GM23248 (cell line): ENCODE measurements around the gene BST2. TPM values are rescaled to one million over a fixed set of nuclear protein-coding genes. Genes with fewer than 3 reads are reported as not detected.

Experiments used
- DNase-seq: peaks from one replicate; pipeline ENCODE4 v3.0.0-alpha.2; 2015
- H2AFZ ChIP-seq: fragments of 200-600 bp; sonication (generic); 2 replicates; pipeline ENCODE4 v1.6.1; 2016; ENCODE audit warnings: antibody characterized with exemption
- H3F3A ChIP-seq: fragments of 200-600 bp; sonication (generic); 2 replicates; pipeline ENCODE4 v1.6.1; 2016; ENCODE audit warnings: mild to moderate bottlenecking, antibody characterized with exemption, mixed run types; ENCODE audit not compliant: insufficient read depth
- H3K27ac ChIP-seq: fragments of 200-600 bp; sonication (generic); 2 replicates; pipeline ENCODE4 v1.5.1; 2016; ENCODE audit warnings: mild to moderate bottlenecking
- H3K27me3 ChIP-seq: fragments of 200-600 bp; sonication (generic); replicated peaks from 2 replicates; pipeline ENCODE4 v1.6.1; 2016; ENCODE audit warnings: mild to moderate bottlenecking; ENCODE audit not compliant: insufficient read depth
- H3K36me3 ChIP-seq: fragments of 200-600 bp; sonication (generic); 2 replicates; pipeline ENCODE4 v1.6.1; 2016; ENCODE audit warnings: low read depth, mild to moderate bottlenecking
- H3K4me1 ChIP-seq: fragments of 200-600 bp; sonication (generic); 2 replicates; pipeline ENCODE4 v1.6.1; 2016; ENCODE audit warnings: mild to moderate bottlenecking; ENCODE audit not compliant: insufficient read depth
- H3K4me2 ChIP-seq: fragments of 200-600 bp; sonication (generic); one replicate; pipeline ENCODE4 v1.6.1; 2016; ENCODE audit warnings: mild to moderate bottlenecking; ENCODE audit not compliant: unreplicated experiment
- H3K4me3 ChIP-seq: fragments of 200-600 bp; sonication (generic); 2 replicates; pipeline ENCODE4 v1.5.1; 2016; ENCODE audit warnings: mild to moderate bottlenecking
- H3K79me2 ChIP-seq: fragments of 200-600 bp; sonication (generic); 2 replicates; pipeline ENCODE4 v1.6.1; 2016; ENCODE audit warnings: mild to moderate bottlenecking; ENCODE audit not compliant: insufficient read depth
- H3K9ac ChIP-seq: fragments of 200-600 bp; sonication (generic); 2 replicates; pipeline ENCODE4 v1.6.1; 2016; ENCODE audit warnings: mild to moderate bottlenecking
- H3K9me2 ChIP-seq: fragments of 200-600 bp; sonication (generic); 2 replicates; pipeline ENCODE4 v1.6.1; 2016; ENCODE audit warnings: mixed run types, mild to moderate bottlenecking, moderate library complexity; ENCODE audit not compliant: insufficient read depth
- H3K9me3 ChIP-seq: fragments of 200-600 bp; sonication (generic); one replicate; pipeline ENCODE4 v1.6.1; 2017; ENCODE audit warnings: low read depth
- H4K20me1 ChIP-seq: fragments of 200-600 bp; sonication (generic); 2 replicates; pipeline ENCODE4 v1.6.0; 2016; ENCODE audit not compliant: insufficient read depth
- EZH2 ChIP-seq: fragments of 200-600 bp; sonication (generic); IDR thresholded peaks from 2 replicates; pipeline ENCODE4 v1.6.1; 2018; ENCODE audit warnings: antibody characterized with exemption, mild to moderate bottlenecking; ENCODE audit not compliant: insufficient read depth, poor library complexity, severe bottlenecking
- EZH2phosphoT487 ChIP-seq: fragments of 200-600 bp; sonication (generic); IDR thresholded peaks from 2 replicates; pipeline ENCODE4 v1.6.1; 2018; ENCODE audit warnings: antibody characterized with exemption, moderate library complexity, mild to moderate bottlenecking, low read depth; ENCODE audit not compliant: insufficient read depth
- WGBS, 2 experiments: methylation state at CpG; one replicate each; pipeline ENCODE4 v1.1.6; 2015 to 2017; ENCODE audit warnings: low lambda C conversion rate in 2 of 2, low coverage in 1 of 2; ENCODE audit errors: missing lambda C conversion rate in 2 of 2; 5-methylcytosine and 5-hydroxymethylcytosine counted together
- in situ Hi-C: fragments of 300-500 bp; cut with MboI; formaldehyde crosslinking; loops from 2 replicates; pipeline ENCODE4 v1.15.0; 2020
- polyA plus RNA-seq: library from polyadenylated mRNA; unstranded; fragments of >200 nt; fragmentation: Nextera tagmentation; extraction: Ambion mirVana; gene quantifications from 2 replicates; pipeline ENCODE4 v1.2.1, GENCODE V29; 2016
- total RNA-seq: library from RNA; depleted of rRNA; stranded (reverse); fragments of >200 nt; shearing (Covaris generic); gene quantifications from 2 replicates; pipeline ENCODE4 v1.2.3, GENCODE V29; 2014

The BST2 gene
- total and polyA plus RNA-seq, 2 experiments from 2014 or later = 0.75 TPM; not detected in 1

GRCh38 chr19:17436874-17437267, 31.4 kb upstream of the BST2 start:
- Histone ChIP-seq H3K4me2 (no peak overlapping the region), H3K9me3 (no peaks in the 10 kb centered on the region), H3F3A (peaks cover 7% of the 10 kb centered on the region), H3K9ac (no peak overlapping the region), H3K36me3 (no peaks in the 10 kb centered on the region), H4K20me1 (no peaks in the 10 kb centered on the region), H3K79me2 (no peaks in the 10 kb centered on the region), H3K4me1 (peaks cover 5% of the 10 kb centered on the region; the same call in 1 of the 2 replicates), H3K4me3 (no peak overlapping the region), H2AFZ (no peak overlapping the region), H3K27me3 (no peaks in the 10 kb centered on the region), H3K9me2 (no peaks in the 10 kb centered on the region), H3K27ac (no peak overlapping the region)
- WGBS, 2 experiments = 75 to 82% methylated on average over 7 of the region's 7 CpGs
- in situ Hi-C loops = no loop called here
- DNase-seq = no peak
- no peak for TF ChIP-seq EZH2phosphoT487
- TF ChIP-seq EZH2 = no peak

DNA sequence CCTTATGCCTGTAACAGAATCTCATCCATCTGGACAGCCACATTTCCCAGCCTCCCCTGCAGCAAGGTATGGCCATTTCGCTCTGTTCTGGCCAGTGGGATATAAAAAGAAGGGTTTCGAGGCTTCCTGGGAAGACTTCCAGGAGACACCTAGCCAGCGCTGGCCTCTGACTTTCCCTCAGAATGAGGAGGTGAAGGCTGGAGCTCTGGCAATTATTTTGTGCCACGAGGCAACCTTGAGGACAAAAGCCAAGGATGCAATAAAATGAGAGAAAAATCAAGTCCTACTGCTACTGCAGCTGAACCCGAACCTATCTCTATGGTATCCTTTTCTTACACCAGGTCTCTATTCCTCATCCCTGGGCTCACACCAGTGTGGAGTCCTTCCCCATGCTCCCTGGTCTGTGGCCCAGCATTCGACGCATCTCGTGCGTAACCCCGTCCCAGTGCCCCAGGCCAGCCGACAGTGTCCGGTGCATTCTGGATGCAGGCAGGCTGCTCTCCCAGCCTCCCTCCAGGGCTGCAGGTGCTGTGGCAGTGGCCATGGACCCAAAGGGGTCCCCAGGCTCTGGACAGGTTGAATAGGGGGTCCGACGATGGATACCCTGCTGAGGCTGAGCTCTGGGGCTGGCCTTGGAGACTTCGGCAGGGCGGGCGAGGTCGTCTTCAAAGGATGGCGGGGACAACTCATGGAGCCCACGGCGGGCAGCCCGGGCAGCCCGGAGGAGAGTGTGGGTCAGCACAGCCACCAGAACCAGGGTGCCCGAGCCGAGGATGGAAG, 30.9 kb upstream of the BST2 start:
- H4K20me1 ChIP-seq = no peaks in the 10 kb centered on the region
- H3K4me2 ChIP-seq = no peak overlapping the region
- TF ChIP-seq EZH2phosphoT487 = no peak
- no peak for TF ChIP-seq EZH2
- H3F3A ChIP-seq = peaks cover 1% of the 10 kb centered on the region; the same call in 1 of the 2 replicates
- no peaks in the 10 kb centered on the region for H3K27me3 ChIP-seq
- no peaks in the 10 kb centered on the region for H3K9me2 ChIP-seq
- no peak overlapping the region for H2AFZ ChIP-seq
- 84 to 86% methylated on average over 25 of the region's 25 CpGs for WGBS, 2 experiments
- no peaks in the 10 kb centered on the region for H3K79me2 ChIP-seq
- in situ Hi-C loops = no loop called here
- H3K9me3 ChIP-seq = no peaks in the 10 kb centered on the region
- DNase-seq = no peak
- H3K4me1 ChIP-seq = no peaks in the 10 kb centered on the region
- H3K9ac ChIP-seq = no peak overlapping the region
- H3K36me3 ChIP-seq = no peaks in the 10 kb centered on the region
- no peak overlapping the region for H3K27ac ChIP-seq
- H3K4me3 ChIP-seq = no peak overlapping the region

- 81 to 82% methylated on average over 7 of the region's 7 CpGs for WGBS, 2 experiments
- TF ChIP-seq EZH2 = no peak
- TF ChIP-seq EZH2phosphoT487 = no peak
- Histone ChIP-seq H3K36me3 (no peaks in the 10 kb centered on the region), H3K27ac (no peak overlapping the region), H3F3A (no peaks in the 10 kb centered on the region), H3K79me2 (no peaks in the 10 kb centered on the region), H3K27me3 (no peaks in the 10 kb centered on the region), H3K9me3 (no peaks in the 10 kb centered on the region), H4K20me1 (no peaks in the 10 kb centered on the region), H3K4me3 (no peak overlapping the region), H3K9ac (no peak overlapping the region), H3K4me1 (no peaks in the 10 kb centered on the region), H2AFZ (no peak overlapping the region), H3K4me2 (no peak overlapping the region), H3K9me2 (no peaks in the 10 kb centered on the region)
- no peak for DNase-seq
- in situ Hi-C loops = no loop called here
These were observed 29.8 kb upstream of the BST2 start for GRCh38 chr19:17435218-17435617.

- Histone ChIP-seq H2AFZ (no peak overlapping the region), H3K4me2 (no peak overlapping the region), H3K4me1 (no peaks in the 10 kb centered on the region; the same call in 1 of the 2 replicates), H3K27ac (no peak overlapping the region), H4K20me1 (no peaks in the 10 kb centered on the region), H3K36me3 (no peaks in the 10 kb centered on the region), H3K9ac (no peak overlapping the region), H3K4me3 (no peak overlapping the region), H3K9me3 (no peaks in the 10 kb centered on the region), H3F3A (no peaks in the 10 kb centered on the region), H3K9me2 (no peaks in the 10 kb centered on the region), H3K79me2 (no peaks in the 10 kb centered on the region), H3K27me3 (no peaks in the 10 kb centered on the region)
- no peak for TF ChIP-seq EZH2phosphoT487
- no peak for TF ChIP-seq EZH2
- in situ Hi-C loops = no loop called here
- WGBS, 2 experiments = 84 to 88% methylated on average over 7 of the region's 7 CpGs
- DNase-seq = no peak
These were observed 26.0 kb upstream of the BST2 start for GRCh38 chr19:17431417-17431816.
